Breast epithelium (tissue), 3 donors: ENCODE data around the gene PGBD5.

Experiments used
- POLR2A ChIP-seq: fragments of 450-650 bp; IDR thresholded peaks from one replicate; pipeline ENCODE4 v1.6.1; 2016; ENCODE audit warnings: antibody characterized with exemption, mild to moderate bottlenecking, moderate library complexity
- POLR2AphosphoS5 ChIP-seq, 3 donors: sonication (generic); formaldehyde crosslinking; IDR thresholded peaks; one replicate each; pipeline ENCODE4 v1.6.1; 2017; ENCODE audit warnings: antibody characterized with exemption in 3 of 3
- TF ChIP-seq, protein P1 (sequence below), 3 donors: fragments of 450-650 bp; IDR thresholded peaks; one replicate each; pipeline ENCODE4 v1.5.1; 2016 to 2017; ENCODE audit warnings: antibody characterized with exemption in 3 of 3, mild to moderate bottlenecking in 3 of 3, moderate library complexity in 3 of 3

GRCh38 chr1:230301822-230302221 is 124.3 kb downstream of the PGBD5 start:
- TF ChIP-seq POLR2AphosphoS5 (IDR thresholded peaks at IDR 0.05) (no peak), POLR2A (no peak)
- TF ChIP-seq, protein P1, sequence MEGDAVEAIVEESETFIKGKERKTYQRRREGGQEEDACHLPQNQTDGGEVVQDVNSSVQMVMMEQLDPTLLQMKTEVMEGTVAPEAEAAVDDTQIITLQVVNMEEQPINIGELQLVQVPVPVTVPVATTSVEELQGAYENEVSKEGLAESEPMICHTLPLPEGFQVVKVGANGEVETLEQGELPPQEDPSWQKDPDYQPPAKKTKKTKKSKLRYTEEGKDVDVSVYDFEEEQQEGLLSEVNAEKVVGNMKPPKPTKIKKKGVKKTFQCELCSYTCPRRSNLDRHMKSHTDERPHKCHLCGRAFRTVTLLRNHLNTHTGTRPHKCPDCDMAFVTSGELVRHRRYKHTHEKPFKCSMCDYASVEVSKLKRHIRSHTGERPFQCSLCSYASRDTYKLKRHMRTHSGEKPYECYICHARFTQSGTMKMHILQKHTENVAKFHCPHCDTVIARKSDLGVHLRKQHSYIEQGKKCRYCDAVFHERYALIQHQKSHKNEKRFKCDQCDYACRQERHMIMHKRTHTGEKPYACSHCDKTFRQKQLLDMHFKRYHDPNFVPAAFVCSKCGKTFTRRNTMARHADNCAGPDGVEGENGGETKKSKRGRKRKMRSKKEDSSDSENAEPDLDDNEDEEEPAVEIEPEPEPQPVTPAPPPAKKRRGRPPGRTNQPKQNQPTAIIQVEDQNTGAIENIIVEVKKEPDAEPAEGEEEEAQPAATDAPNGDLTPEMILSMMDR (IDR thresholded peaks at IDR 0.05) = no peak
